HuH-7.5 (cell line): ENCODE measurements around the gene S100A12.

Experiments used
- DNase-seq: peaks from one replicate; pipeline ENCODE4 v3.0.0; 2011; ENCODE audit warnings: low spot score

Gene S100A12

DNA sequence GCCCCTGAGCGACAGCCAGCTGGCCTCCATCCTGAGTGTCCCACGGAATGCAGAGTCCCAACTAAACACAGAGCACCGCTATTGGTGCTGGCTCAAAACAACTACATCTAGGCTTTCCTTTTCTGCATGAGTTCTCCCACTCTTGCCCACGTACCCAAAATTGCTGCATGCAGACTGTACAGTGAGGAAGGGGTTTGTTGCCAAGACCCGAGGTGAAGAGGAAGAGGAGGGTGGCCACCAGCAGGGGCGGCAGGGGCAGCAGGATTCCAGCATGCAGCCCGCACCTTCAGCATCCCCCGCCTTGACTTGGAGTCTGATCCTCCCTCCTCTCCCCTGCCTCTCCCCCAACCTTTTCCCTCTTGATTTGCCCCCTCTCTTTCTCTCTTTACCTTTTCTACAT lies 9.7 kb downstream of the S100A12 start:
- DNase-seq, result no peak

DNA sequence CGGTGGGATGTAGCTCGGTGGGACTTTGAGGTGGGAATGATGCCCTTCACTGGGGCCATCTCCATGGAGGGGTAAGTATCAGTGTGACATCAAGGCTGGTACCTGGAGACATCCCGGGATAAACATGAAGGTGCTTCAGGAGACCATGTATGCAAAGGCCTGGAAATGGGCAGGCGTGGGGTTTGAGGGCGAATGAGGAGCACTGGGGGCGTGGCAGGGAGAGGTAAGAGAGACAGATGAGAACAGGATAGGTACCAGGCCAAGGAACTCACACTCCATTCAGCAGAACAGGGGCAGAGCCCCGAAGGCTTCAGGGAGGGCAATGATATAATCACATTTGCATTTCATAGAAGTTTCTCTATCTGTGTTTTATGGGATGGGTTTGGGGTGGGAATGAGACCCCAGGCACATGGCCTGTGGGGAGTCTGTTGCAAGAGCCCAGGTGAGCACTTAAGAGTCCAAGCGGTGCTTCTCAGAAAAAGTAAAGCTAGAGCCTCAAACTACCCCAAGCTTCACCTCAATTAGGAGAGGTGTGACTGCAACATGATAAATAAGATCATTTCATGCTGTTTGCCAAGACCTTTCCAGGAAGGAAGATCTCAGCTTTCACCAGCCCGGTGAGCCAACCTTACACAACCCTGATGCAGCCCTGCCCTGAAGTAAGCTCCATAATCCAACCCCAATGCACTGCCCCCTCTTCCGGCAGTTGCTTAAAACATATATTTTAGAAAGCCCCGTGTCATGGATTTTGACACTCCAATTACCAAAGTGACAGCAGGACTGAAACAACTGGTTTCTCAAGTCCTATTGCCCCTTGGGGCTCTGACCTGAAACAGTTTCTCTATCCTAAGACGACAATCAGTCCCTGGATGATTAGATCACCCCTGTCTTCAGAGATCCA lies 10.4 kb downstream of the S100A12 start:
- no peak for DNase-seq

DNA sequence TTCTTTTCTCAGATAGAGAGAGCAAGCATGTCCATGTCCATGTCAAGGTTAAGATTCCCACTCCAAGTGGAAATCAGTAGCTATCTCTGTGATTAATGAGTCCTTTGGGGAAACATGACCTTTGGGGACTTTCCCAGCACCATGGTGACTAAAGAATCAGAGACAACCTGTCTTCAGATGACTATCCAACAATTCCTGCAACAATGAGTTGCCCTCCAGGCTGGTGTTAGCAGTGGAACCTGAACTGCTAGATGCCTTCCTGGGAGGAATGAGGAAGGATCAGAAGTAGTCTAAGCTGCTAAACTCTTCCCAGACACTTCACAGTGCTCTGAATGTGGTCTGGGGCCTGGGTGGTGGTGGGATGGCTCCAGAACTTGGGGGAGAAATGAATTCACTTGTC lies 11.3 kb downstream of the S100A12 start:
- DNase-seq, result no peak

DNA sequence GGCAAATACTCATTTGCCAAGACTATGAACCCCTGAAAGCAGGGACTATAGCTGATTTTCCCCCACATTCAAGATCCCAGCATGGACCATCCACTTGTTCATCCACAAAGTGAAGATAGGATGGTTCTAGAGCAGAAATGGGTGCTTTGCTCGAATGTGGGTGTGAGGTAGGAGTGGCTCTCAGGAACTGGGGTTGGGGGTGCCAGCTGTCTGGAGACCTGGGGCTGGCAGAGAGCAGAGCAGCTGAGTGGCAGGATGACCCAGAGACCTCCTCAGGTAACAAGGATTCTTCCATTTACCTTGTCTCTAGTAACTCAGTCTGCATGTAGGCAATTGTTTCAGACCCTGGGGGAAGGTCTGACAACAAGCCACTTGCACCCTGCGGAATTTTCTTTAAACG lies 11.8 kb downstream of the S100A12 start:
- DNase-seq, result no peak

DNA sequence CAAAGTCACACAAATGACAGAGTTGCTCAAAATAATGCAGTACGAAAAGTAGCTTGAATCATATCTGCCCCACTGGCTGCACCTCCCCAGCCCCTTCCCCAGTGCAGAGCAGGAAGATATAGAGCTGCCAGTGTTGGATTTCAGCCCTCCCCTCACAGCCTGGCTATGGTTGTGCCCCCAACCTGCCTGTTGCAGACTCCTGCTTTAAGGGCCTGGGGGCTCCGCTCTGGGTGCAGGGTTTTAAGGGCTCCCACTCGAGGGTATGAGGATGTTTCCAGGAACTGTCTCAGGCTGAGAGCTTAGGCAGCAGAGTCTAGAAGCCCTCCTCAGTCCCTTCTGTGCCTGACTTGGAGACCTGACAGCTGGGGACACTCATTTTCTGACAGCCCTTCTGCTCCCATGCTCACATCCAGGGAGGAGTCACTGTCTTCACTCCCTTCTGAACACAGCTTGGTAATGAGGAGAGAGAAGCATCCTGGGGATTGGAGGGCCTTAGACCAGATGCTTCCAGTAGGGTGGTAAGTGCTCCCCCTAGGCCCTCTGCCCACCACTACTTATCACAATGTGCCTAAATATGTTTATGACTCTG lies 13.1 kb downstream of the S100A12 start:
- DNase-seq, result no peak

DNA sequence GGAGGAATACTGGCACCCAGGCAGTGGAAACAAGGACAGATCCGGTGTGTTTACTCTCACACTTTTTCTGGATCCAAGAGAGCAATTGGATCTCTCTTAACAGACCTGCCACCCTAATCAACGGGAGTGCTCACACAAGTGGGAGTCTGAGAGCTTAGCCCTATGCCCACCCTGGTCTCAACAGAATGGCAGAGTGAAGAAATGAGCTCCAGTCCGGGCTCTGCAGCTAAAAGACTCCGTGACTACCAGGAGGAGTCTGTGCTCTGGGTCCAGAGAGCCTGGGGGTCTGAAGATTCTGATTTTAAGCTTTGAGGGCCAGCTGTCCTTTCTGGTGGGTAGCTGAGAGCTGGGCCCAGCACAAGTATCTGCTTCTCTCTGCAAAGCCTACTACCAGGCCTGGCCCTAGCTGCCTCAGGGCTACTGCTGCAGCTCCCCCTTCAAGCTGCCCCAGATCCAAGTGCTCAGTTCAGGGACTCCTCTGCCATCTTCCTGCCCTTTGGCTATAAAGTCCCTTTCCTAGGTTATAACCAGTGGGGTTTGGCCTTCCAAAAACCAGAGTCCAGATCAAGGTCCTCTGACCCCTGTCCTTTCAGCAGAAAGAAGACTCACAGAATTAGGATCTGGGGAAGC lies 13.8 kb downstream of the S100A12 start:
- no peak for DNase-seq

DNA sequence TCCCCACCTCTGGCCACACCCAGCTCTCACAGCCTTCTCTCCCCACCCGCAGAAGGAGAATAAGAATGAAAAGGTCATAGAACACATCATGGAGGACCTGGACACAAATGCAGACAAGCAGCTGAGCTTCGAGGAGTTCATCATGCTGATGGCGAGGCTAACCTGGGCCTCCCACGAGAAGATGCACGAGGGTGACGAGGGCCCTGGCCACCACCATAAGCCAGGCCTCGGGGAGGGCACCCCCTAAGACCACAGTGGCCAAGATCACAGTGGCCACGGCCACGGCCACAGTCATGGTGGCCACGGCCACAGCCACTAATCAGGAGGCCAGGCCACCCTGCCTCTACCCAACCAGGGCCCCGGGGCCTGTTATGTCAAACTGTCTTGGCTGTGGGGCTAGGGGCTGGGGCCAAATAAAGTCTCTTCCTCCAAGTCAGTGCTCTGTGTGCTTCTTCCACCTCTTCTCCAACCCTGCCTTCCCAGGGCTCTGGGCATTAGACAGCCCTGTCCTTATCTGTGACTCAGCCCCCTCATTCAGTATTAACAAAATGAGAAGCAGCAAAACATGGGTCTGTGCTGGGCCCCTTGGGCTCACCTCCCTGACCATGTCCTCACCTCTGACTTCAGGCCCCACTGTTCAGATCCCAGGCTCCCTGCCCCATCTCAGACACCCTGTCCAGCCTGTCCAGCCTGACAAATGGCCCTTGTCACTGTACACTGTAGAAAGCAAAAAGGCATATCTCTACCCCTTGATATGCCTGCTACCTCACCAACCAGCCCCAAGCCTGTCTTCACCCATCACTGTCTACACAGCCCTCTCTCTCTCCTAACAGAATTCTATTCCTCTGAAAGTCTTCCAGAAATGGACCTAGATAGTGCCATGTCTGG lies 14.6 kb downstream of the S100A12 start:
- no peak for DNase-seq

DNA sequence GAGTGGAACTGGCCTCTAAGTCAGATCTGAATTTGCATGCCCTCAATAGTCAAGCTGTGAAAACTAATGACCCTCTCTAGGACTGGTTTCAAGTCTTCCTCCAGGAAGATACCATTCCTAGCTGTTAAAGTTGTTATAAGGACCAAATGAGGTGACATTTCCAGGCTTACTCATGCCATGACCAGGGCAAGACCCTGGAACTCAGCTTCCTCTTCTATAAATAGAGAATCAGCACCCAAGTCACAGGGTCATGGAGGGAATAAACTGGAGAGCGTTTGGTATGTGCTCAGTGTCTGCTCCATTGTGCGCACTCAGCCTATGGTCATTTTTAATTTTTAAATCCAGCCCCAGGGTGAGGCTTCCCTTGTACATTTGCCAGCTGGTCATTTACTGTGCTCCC lies 15.2 kb downstream of the S100A12 start:
- DNase-seq, result no peak

DNA sequence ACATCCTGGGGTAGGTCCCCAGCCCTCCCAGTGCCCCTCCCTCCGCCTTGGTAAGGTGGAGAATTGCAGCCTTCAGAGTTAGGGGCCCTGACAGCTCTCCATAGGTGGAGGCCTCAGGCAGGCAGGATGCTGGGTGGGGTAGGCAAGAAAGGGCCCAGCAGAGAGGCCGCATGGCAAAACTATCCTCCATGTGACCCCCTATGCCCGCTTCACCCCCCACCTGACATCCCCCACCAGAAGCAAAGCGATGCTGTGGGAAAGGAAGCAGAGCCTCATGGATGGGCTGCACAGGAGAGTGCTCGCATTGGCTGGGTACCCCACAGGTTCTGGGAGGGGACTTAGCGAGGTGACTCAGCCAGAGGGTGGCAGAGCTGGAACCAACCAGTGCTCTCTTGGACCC lies 16.2 kb downstream of the S100A12 start:
- DNase-seq, result no peak

DNA sequence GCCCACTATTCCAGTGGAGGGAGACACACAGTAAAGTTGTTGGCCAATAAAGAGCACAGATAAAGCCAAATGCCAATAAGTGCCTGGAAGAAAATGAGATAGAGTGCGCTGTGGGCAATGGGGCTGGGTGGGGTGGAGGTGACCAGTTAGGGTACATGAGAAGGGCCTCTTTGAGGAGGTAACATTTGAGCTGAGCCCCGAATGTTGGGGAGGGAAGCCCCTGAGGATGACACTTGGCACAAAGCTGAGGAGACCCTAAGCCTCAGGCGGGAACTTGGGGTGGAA lies 16.8 kb downstream of the S100A12 start:
- no peak for DNase-seq

DNA sequence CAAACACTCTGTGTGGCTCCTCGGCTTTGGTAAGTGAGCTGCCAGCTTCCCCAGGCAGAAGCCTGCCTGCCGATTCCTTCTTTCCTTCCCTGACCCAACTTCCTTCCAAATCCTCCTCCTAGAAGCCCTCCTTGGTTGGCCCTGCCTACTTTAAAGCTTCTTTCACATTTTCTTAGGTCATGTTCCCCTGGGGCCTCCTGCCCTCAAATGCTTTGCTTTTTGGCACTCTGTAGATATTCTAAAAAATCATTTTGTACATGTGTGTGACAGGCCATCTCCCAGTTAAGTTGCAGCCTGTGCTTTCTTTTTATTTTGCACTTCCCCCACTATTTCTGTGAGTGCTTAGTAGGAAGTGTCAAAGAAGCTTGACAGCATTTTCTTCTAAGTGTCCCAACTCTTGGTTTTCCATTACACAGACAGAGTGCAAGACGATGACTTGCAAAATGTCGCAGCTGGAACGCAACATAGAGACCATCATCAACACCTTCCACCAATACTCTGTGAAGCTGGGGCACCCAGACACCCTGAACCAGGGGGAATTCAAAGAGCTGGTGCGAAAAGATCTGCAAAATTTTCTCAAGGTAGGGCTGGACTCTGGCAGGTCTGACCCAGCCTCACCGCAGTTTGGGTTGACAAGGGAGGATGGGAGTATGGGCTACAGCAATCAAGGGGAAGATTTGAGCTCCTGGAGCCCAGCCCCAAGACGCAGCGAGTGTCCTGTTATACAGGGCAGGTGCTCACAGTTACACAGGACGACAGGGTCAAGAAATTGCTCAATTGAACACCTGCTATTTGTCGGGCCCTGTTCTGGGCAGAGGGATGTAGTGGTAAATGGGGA lies 17.3 kb downstream of the S100A12 start, which contains the start of gene S100A9:
TSS of gene S100A9 (plus strand) at position 2 of the 838 bp plus-strand sequence. CDS start at position 432, 430 bp downstream.
- no peak for DNase-seq

DNA sequence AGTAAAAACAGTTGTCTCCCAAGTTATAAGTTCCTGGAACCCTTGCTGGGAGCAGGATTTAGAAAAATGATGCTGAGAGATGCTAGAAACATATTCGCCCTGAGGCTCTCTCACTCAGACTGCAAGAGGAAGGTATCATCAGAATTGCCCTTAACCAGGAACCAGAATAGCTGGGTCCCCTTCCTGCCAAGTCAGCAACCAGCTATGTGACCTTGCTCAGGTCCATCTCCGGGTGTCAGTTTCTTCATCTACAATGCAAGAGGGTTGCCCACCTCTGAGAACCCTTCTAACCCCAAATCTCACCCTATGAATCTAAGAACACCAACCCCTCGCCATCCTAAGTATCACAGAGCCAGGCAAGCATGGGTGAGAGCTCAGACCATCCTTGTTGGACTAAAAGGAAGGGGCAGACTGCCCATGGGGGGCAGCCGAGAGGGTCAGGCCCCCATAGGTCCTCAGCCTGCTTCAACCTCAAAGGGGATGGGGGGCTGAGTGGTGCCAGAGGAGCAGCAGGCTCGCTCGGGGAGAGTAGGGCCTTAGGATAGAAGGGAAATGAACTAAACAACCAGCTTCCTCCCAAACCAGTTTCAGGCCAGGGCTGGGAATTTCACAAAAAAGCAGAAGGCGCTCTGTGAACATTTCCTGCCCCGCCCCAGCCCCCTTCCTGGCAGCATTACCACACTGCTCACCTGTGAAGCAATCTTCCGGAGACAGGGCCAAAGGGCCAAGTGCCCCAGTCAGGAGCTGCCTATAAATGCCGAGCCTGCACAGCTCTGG lies 18.2 kb downstream of the S100A12 start:
- no peak for DNase-seq

DNA sequence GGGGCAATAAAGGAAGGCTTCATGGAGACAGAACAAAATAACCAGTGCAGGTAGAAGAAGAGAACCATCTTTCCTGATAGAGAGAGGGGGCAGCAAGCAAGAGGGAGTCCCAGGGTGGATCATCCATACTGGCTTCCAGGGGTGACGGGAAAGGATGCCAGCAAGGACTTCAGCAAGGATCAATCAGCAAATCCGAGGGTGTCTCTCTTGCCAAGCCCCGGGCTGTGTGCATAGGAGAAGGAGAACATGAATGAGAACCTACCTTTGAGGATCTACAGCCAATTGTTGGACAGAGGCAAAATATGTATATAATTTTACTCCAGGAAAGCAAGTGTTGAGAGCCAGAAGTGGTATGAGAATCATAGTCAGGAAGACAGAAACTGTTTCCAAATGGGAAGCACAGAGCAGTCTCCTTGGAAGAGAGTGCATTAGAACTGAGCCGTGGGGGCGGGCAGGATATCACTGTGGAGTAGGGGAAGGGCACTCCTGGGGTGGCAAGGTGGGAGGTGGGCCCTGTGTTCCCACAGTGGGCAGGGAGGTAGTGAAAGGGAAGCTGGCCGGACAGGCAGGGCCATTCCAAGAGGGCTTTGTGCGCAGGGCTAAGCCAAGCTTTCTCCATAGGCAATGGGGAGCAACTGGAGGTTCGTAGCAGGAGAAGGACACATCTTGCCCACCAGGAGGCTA lies 18.9 kb downstream of the S100A12 start:
- DNase-seq, result no peak

DNA sequence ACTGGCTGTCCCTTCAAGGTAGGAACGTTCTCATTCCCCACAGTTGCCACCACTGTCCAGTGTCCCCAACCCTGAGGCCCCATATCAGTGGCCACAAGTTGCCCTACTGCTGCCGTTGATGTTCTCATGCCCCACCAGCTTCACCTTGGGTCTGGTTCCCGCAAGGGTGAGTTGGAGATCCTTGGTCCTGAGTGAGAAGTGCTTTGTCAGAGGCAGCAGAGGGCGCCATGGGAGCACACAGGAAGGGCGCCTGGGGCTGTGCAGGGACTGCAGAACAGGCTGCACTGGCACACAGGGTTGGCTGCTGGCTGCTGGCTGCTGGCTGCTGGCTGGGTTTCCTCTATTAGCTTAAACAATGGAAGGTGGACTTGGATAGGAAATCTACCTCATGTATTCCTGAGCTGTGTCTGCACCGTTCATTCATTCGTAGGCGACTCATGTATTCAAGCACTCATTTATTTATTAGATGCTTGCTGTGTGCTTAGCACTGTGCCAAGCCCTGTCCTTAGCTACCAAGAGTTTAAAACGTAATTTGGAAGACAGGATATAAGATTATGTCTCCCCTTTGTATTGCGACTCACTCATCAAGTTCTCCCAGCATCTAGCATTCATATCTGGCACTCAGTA lies 19.9 kb downstream of the S100A12 start:
- DNase-seq, result peak; percentile 48

DNA sequence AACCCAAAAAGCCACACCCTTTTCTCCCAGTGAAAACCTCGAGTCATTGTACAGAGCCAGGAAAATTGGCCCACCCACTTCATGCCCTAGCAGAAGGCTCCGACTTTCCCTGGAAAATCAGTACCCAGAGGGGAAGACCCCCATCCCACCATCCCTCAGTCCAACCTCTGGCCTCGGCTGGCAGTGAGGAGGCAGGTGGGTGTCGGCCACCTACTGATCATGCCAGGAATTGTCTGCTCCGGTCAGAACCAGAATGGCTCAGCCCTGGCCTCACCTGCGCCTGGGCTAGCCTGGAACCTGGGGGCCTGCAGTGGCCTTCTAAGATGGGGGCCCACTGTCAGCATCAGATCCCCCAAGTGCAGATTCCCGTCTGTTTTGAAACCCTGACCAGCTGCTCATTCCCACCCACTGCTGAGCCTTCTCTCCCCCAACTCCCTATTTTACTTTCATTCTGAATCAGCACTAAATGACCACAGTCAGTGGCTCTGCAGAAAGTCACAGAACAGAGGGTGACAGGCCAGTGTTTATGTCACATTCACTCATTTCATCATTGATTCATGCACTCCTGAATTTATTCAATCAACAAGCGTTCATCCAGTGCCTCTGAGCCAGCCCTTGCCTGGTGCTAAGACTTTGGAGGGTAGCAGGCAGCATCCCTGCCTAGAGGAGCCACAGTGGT lies 20.8 kb downstream of the S100A12 start:
- no peak for DNase-seq

DNA sequence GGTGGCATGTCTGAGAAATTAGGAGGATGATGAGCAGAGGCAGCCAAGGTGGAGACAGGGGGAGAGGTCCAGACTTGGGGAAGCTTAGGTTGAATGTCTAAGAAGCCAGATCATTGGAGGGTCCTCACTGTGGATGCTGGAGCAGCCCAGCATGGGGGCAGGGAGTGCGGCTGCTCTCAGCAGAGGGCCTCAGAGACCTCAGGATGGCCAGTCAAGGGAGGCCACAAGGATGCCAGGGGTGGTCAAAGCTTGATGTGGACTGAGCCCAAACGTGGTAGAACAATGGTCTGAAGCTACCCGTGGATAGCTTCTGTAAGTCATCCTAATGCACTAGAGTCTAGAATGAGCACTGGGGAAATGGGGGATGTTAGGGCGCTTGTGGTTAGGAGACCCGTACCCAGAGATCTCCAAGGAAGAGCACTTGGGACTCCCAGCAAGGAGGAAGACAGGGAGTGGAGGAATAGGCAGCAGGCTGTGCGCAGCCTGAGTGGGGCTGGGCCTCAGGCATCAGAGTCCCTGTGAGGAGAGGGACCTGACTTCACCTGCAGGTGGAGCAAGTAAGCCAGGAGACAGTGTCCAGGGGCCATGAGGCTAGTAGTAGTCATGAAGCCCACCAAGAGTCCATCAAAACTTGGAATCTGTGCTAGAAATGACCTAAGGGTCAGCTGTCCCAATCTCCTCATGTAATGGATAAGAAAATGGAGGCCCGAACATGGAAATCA lies 22.0 kb downstream of the S100A12 start:
- peak; percentile 47 for DNase-seq

DNA sequence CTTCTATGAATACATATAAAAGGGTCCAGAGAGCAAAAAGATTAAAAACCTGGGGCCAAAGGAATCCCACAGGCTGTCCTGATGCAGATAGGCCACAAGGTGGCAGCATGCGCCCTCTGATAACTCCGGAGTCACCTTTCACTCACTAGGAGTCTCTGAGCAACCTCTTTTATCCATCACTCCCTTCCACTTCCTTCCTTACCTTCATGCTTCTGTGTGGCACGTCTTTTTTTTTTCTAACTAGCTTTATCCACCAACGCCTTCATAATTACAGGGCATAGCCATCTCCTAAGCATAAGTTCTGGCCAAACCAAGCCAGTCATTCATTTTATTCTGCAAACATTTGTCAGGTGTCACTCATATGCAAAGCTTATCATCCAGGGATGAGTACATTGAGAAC lies 22.9 kb downstream of the S100A12 start:
- DNase-seq, result peak; percentile 68

DNA sequence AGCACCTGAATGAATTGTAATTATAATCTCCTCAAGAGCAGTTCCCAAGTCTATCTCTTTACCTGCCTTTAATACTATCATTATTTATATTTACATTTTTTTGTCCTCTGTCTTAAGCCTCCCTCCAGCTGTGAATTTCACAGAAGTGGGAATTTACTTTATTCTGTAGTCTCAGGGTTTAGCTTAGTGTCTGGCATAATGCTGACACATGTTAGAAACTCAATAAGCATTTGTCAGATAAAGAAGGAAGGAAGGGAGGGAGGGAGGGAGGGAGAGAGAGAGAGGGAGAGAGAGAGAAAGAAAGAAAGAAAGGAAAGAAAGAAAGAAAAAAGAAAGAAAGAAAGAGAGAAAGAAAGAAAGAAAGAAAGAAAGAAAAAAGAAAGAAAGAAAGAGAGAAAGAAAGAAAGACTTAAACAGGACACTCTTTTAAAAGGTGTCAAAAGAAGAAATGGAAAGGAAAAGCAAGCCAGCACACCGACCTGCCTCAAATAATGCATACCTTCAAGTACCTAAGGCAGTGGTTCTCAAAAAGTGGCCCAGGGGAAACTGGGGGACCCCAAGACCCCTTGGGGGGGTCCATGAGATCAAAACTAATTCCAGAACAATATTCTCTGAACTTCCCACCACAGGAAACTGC lies 25.0 kb downstream of the S100A12 start:
- no peak for DNase-seq
